ENCODE data around the gene TIGAR.

Gene TIGAR, protein sequence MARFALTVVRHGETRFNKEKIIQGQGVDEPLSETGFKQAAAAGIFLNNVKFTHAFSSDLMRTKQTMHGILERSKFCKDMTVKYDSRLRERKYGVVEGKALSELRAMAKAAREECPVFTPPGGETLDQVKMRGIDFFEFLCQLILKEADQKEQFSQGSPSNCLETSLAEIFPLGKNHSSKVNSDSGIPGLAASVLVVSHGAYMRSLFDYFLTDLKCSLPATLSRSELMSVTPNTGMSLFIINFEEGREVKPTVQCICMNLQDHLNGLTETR
- 5.6 to 13.2 reads per million in 2 donors for total RNA-seq

DNA sequence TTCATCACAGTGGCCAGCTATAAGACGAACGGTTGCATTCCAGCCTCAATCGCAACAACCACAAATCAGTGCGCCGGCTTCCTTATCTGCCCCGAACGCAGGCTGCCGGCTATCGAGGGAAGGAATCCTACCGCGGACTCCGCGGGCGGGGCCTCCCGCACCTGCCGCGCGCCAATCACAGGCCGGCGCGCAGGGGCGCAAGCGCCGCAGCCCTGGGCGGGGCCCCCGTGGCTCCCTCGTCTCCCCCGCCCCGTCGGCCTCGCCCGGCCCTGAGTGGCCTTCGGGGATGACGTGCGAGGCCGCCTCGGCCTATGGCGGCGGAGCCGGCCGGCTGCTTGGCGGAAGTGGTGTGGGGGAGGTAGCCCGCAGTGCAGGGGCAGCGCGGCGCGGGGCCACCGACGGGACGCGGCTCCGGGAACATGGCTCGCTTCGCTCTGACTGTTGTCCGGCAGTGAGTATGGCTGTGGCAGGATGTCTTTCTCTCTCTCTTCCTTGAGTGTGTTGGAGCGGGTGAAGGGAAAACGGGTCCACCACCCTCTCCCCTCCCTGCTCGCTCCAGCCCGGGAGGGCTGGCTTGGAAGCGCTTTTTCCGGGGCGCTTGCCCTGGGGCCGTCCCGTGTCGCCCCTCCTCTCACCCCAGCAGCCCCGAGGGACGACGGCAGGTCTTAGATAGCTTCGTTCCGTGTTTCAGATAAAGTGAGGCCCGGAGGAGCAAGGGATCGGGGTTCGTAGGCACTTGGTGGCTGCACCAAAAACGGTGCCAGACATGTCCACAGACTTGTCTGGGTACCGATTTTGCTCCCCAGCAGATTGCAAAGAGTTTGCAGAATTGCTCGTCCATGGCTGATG, at the start of gene TIGAR:
TSS of gene TIGAR (plus strand) at position 361 of the 849 bp plus-strand sequence. CDS start at position 420, 59 bp downstream.
- DNase-seq, result peak; percentile 85

DNA sequence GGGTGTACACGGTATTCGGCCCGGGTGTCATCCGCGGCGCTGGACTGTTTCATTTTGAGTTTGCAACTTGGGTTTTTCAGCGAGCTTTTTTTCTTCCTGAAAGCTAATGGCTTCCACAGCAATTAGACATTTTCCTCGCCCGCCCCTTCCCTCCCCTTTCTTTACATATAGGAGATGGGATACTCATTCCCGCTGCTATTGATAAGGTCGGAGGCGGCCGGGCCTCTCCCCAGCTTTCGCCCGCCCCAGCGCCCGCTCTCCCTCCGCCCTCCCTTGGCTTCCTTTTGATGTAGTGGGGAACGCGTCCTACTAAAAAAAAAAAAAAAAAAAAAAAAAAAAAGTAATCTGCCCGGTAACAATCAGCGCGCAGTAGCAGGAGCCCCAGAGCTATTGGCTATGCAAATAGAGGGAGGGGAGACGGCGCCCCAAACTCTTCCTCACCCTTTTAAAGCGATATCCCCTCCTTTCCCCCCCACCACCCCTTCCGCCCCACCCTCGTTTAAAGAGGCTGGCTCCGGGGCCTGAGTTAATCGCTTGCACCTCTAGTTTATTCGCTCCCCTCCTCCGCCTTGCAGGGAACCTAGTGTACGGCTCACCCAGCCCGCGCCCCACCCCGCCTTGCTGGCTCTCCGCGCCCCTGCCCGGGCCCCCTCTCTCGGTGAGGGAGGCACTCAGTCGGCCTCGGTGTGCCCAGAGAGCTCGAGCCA, 49.1 kb upstream of the TIGAR start:
- peak; percentile 72 for DNase-seq

DNA sequence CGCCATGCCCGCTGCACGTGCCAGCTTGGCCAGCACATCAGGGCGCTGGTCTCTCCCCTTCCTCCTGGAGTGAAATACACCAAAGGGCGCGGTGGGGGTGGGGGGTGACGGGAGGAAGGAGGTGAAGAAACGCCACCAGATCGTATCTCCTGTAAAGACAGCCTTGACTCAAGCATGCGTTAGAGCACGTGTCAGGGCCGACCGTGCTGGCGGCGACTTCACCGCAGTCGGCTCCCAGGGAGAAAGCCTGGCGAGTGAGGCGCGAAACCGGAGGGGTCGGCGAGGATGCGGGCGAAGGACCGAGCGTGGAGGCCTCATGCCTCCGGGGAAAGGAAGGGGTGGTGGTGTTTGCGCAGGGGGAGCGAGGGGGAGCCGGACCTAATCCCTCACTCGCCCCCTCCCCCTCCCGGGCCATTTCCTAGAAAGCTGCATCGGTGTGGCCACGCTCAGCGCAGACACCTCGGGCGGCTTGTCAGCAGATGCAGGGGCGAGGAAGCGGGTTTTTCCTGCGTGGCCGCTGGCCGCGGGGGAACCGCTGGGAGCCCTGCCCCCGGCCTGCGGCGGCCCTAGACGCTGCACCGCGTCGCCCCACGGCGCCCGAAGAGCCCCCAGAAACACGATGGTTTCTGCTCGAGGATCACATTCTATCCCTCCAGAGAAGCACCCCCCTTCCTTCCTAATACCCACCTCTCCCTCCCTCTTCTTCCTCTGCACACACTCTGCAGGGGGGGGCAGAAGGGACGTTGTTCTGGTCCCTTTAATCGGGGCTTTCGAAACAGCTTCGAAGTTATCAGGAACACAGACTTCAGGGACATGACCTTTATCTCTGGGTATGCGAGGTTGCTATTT, 48.4 kb upstream of the TIGAR start:
- peak; percentile 62 for DNase-seq

DNA sequence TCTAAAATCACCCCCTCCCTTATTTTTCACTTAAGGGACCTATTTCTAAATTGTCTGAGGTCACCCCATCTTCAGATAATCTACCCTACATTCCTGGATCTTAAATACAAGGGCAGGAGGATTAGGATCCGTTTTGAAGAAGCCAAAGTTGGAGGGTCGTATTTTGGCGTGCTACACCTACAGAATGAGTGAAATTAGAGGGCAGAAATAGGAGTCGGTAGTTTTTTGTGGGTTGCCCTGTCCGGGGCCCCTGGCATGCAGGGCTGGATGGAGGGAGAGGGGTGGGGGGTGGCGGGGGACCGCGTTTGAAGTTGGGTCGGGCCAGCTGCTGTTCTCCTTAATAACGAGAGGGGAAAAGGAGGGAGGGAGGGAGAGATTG, 47.8 kb upstream of the TIGAR start:
- DNase-seq, result no peak

DNA sequence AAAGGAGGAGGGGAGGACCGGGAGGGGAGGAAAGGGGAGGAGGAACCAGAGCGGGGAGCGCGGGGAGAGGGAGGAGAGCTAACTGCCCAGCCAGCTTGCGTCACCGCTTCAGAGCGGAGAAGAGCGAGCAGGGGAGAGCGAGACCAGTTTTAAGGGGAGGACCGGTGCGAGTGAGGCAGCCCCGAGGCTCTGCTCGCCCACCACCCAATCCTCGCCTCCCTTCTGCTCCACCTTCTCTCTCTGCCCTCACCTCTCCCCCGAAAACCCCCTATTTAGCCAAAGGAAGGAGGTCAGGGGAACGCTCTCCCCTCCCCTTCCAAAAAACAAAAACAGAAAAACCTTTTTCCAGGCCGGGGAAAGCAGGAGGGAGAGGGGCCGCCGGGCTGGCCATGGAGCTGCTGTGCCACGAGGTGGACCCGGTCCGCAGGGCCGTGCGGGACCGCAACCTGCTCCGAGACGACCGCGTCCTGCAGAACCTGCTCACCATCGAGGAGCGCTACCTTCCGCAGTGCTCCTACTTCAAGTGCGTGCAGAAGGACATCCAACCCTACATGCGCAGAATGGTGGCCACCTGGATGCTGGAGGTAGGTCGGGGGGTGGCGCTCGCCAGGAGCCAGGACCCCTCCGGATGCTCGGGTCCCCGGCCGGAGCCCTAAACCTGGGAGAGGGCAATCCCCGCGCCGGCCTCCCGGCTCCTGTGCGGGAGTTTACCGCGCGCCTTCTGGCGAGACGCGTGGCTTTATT, 47.2 kb upstream of the TIGAR start, which contains the start of gene CCND2:
TSS of gene CCND2 (plus strand) at position 111 of the 744 bp plus-strand sequence. CDS start at position 390, 279 bp downstream.
- peak; percentile 64 for DNase-seq

DNA sequence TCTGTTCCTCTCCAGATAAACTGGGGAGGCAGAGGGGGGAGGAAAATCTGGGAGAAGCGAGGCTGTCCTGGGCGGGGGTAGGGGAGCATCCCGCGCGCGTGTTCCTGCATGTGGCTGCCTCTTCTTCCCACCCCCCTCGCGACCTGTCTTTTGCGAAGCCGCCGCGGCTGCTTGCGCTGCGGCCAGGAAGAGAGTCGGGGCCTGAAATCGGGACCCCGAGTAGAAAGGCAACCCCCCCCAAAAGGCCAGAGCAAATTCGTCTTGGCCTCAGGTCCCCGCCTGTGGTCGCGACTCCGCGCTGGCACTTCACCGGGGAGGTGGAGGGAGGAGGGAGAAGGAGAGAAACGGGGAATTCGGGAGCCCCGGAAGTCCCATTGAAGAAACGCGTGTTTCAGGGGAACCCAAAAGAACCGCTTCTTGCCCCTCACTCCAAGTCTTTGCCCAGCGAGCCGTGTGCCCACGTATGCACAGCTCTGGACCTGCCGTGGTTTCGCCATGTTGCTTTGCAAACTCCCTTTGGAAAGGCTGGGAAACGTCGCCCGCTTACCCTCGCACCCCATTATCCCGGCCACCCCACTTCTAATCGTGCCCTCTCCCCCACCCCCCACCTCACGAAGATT, 46.5 kb upstream of the TIGAR start:
- DNase-seq, result no peak

DNA sequence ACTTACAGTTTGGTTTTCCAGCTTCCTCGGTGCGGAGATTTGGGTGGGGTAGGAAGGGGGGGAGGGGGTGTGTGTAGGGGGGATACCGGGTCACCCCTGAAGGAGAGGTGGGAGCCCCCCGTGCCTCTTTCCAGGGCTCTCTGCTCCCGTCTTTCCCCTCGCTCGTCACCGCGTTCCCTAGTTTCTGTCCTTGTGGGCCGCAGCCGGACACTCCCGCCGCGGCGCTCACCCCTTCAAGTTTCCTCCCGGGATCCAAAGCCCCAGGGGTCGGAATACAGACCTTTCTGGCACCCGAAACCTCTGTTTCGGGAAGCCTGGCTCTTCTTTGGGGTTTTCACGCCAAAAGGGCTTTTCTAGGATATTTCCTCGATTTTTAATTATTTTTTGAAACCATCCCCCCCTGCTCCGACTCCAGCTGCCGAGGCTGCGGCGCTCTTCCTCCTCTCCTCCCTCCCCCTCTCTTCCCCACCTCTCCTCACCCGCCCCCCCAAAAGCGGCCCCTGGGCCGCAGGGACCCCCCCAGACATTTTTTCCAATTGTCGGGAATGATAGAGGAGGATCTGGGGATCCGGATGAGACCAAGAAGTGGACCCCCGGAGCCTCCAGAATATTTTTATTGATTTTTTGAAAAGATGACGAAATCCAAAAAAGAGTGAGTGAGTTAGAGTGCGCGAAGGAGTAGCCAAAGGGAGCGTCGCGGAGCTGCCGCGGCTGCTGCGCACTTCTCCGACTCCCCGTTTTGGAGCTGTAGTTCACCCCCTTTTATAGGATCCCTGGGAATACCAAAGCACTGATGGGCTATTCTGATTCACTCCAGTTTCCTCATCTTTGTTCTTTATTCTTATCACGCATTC, 45.8 kb upstream of the TIGAR start:
- DNase-seq, result no peak

DNA sequence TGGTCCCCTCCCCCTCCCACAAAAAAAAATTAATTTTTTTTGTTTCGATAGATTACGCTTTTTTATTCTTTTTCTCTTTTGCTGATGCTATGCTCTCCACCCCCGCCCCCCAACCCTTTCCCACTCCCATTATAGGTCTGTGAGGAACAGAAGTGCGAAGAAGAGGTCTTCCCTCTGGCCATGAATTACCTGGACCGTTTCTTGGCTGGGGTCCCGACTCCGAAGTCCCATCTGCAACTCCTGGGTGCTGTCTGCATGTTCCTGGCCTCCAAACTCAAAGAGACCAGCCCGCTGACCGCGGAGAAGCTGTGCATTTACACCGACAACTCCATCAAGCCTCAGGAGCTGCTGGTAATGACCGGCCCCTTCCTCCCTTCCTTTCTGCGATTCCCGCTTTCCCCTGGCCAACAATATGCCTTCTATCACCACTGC, 45.1 kb upstream of the TIGAR start:
- no peak for DNase-seq

DNA sequence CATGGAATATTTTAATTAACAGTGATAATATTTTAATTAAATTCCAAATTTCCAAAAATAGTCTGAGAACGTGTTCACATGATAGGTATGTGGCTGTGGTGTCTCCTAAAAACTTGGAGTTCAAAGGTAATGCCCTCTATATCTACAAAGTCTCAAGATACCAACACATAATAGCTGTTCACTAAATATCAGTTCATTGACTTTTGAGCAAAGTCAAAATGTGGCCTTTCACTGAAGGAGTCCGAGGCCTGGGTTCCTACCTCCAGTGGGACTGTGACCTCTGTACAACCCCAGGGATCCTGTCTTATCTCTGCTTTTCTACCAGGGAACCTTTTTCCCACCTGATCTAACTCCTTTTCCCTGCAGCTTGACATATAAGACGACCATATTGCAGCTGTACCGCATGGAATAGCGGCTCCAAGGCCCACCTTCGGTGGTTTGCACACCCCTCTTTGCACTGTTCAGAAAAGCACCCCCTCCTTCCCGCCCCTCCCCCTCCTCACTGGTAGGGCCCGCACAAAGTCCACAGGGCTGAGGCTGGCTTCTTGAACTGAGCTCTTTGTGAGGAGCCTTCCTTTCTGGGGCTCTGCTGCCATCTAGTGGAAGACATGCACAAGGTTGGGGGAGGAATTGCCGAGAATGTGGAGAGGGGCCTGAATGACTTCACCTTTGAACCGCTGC, 44.3 kb upstream of the TIGAR start:
- peak; percentile 80 for DNase-seq

DNA sequence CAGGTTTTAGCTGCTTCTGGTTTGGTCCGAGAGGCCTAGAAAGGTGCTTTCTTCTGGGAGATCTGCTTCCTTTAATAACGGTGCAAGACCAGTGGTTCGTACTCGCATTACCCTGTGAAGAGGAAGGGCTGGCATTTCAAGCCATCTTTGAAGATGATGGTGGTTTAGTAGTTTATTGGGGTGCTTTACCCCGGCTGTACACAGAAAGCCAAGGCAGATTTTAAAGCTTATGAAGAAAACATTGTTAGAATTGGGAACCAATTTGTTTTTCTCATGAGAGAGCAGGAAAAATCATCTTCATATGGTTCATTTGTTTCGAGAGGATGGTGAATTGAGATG, 43.8 kb upstream of the TIGAR start:
- no peak for DNase-seq

DNA sequence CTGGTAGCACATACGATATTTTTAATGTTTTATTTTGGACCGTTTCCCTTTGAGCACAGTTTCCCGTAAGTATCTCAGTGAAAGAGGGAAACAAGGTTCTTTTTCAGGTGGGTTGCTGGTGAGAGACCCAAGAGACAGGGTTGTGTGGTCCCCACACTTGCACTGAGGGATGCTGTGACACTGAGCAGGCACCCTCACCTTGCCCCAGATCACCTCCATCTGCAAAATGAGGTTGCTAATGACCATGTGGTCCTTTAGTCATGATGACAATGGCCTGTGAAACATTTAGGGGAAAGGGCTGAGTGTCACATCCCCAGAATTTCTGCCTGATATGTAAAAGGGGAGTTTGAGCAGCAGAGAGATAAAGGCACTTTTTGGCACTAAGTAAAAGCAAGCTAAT, 43.2 kb upstream of the TIGAR start:
- DNase-seq, result no peak

DNA sequence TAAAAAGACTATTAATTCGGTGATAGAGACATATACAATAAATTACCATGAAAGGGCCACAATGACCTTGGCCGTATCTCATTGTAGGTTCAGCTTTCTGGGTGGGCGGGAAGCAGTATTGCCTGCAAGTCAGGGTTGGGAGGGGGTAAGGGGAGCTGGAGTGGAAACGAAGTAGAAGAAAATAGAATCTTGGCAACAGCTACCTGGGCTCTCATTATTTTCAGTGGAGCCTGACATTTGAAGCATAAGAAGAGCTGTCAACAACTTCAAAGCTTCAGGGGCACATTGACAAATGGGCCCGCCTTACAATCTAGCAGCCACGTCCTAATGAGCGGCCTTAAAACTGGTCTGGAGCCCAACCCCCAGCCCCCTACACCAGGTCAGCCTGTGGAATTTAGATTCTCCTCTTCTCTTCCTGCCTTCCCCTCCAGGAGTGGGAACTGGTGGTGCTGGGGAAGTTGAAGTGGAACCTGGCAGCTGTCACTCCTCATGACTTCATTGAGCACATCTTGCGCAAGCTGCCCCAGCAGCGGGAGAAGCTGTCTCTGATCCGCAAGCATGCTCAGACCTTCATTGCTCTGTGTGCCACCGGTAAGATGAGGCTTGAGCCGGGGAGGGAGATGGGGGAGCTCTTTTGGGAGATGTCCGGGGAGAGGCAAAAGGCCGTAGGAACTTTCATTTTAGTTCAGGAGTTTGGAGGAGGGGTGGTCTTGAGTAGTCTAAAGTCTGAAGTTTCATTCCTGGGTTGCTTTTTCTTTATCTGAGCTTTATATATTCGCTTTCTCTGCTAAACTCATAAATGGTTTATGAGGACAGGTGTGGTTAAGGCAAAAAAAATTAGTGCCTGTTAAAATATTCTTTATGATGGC, 42.5 kb upstream of the TIGAR start:
- DNase-seq, result no peak

DNA sequence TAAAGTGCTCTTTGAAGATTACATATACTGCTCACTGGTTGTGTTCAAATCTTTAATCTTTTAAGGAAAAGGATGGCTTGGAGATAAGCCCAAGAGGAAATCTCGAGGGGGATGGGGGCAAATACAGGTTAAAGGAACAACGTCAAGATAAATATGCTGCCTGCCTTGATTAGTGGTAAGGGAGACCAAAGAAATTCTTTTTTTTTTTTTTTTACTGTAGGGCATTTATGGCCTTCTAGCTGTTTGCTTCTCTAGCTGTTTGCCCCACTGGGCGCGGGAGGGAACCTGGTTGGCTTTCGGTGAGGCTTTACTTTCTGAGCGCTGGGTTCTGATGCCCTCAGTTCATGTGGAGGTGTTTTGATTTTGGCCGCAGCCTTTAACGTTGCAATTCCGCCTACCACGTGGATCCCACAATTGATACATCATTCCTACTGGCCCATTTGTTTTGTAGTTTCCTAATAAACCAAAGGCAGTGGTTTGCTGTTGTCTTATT, 41.8 kb upstream of the TIGAR start:
- DNase-seq, result no peak

DNA sequence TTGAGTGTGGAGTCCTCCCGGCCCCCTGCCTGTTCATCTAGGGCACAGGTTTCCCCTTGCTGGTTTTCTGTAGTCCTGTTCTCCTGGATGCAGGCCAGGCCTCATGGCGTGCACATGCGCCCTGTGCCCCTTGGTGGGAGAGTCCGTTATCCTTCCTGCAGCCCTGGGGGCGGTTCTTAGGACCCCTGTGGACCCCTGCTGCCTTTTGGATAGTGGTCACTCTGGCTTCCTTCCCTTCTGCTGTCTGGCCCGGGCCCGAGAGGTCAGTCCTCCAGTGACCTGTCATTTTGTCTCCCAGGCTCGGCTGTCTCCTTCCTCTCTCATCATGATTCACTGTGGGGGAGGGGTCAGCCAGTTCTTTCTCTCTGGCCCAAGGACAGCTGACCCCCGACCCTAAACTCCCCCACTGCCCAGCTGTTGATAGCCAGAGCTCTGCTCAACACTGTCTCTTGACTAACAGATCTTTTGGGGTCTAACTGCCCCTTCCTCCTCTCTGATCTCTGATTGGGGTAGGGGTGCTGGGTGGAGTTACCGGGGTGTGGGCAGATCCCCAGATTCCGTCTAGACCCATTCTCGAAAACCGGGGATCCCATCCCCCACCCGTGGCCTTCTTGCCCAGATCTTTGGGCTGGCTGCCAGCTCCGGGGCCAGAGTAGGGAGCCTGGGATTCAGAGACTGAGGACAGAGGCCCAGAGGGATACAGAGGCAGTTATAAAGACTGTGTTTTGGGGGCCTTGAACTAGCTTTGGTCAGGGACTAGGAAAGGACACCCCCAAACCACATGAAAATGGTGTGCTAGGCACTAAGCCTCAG, 40.5 kb upstream of the TIGAR start:
- no peak for DNase-seq

DNA sequence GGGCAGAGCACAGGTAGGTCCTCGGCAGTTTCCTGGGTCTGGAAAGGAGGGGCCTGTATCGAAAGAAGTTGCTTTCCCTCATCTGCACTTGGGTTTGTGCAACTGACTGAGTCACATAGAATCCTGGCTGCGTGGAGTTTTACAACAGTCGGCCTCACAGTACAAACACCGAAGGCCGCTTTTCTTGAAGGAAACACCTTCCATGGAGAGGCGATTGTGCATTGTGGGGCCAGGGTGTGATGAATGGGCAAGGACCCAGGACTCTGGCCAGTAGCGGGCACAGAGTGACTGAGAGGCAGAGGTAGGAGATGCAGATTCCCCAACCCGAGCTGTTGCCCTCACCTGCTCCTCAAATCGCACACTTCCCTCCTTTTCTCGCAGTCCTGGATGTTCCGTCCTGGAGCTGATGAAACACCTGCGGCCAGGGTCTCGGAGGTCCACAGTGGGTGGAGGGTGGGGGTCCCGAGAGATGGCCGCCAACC, 39.8 kb upstream of the TIGAR start:
- DNase-seq, result no peak

DNA sequence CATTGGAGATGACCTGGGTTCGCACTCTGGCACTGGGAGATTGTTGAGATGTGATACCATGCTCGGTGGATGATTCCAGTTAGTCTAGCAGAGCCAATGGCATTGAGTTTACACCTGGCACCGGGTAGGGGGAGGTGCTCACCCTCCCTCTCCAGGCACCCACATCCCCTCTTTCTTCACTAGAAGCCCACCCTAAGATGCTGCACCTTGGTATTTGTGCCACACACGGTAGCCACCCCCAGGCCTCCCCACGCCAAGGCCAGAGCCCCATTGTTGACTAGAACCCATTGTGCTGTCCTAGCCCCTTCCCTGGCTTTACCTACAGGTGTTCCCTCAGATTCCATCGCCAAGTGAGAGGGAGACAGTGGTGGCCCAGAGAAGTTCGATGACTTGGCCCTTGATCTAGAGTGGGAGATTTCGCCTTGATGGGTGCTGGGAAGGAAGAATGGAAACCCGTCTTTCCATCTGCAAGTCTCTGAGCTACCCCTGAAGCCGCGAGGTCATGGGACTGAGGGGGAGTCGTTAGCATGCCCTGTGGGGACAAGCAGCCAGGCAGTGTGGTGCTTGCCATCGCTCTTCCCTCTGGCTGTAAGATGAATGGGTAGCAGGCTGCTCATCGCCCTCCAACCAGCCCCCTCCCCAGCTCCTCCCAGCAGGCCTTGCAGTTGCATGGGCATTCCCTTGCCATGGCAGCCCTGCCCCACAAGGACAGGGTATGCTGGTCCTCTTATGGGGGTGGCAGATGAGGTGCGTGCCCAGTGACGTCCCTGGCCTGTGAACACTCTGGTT, 38.7 kb upstream of the TIGAR start:
- no peak for DNase-seq
